ENCODE data around the gene XIRP2.

Gene XIRP2

GRCh38 chr2:167157523-167157922, 269.2 kb downstream of the XIRP2 start:
- no peak overlapping the region for H3K27ac Mint-ChIP-seq
- ATAC-seq = no peak
- H3K36me3 Mint-ChIP-seq = no peaks in the 10 kb centered on the region

GRCh38 chr2:167177196-167177595, 288.9 kb downstream of the XIRP2 start:
- no peaks in the 10 kb centered on the region for H3K36me3 Mint-ChIP-seq
- H3K9me3 Mint-ChIP-seq = peaks cover 14% of the 10 kb centered on the region
- no peak for ATAC-seq
- no peak overlapping the region for H3K4me3 Mint-ChIP-seq
- no peaks in the 10 kb centered on the region for H3K4me1 Mint-ChIP-seq
- H3K27ac Mint-ChIP-seq = no peak overlapping the region
- no peaks in the 10 kb centered on the region for H3K27me3 Mint-ChIP-seq

More at GRCh38 chr2:167157523-167157922, 269.2 kb downstream of the XIRP2 start:
- Mint-ChIP-seq H3K4me1 (no peaks in the 10 kb centered on the region), H3K9me3 (peaks cover 7% of the 10 kb centered on the region), H3K27me3 (no peaks in the 10 kb centered on the region), H3K4me3 (no peak overlapping the region)

- no peak overlapping the region for H3K4me3 Mint-ChIP-seq
- H3K9me3 Mint-ChIP-seq = no peaks in the 10 kb centered on the region
- H3K27ac Mint-ChIP-seq = no peak overlapping the region
- no peak for ATAC-seq
- H3K27me3 Mint-ChIP-seq = no peaks in the 10 kb centered on the region
- no peaks in the 10 kb centered on the region for H3K36me3 Mint-ChIP-seq
- H3K4me1 Mint-ChIP-seq = no peaks in the 10 kb centered on the region
Measured at GRCh38 chr2:167181134-167181533, 292.9 kb downstream of the XIRP2 start.

- Mint-ChIP-seq H3K27me3 (no peaks in the 10 kb centered on the region), H3K36me3 (no peaks in the 10 kb centered on the region), H3K9me3 (no peaks in the 10 kb centered on the region), H3K4me3 (no peak overlapping the region), H3K4me1 (no peaks in the 10 kb centered on the region), H3K27ac (no peak overlapping the region)
- ATAC-seq = no peak
Measured at GRCh38 chr2:167181688-167182087, 293.4 kb downstream of the XIRP2 start.

- Mint-ChIP-seq H3K4me1 (no peaks in the 10 kb centered on the region), H3K27me3 (no peaks in the 10 kb centered on the region), H3K36me3 (no peaks in the 10 kb centered on the region), H3K9me3 (no peaks in the 10 kb centered on the region), H3K4me3 (no peak overlapping the region), H3K27ac (no peak overlapping the region)
- no peak for ATAC-seq
Measured at GRCh38 chr2:167182403-167182802, 294.1 kb downstream of the XIRP2 start.

GRCh38 chr2:167183931-167184330, 295.7 kb downstream of the XIRP2 start:
- ATAC-seq = no peak
- Mint-ChIP-seq H3K27me3 (no peaks in the 10 kb centered on the region), H3K36me3 (no peaks in the 10 kb centered on the region), H3K4me3 (no peak overlapping the region), H3K9me3 (no peaks in the 10 kb centered on the region), H3K4me1 (no peaks in the 10 kb centered on the region), H3K27ac (no peak overlapping the region)

GRCh38 chr2:167186465-167186864, 298.2 kb downstream of the XIRP2 start:
- no peak for ATAC-seq
- H3K9me3 Mint-ChIP-seq = no peaks in the 10 kb centered on the region
- H3K4me1 Mint-ChIP-seq = no peaks in the 10 kb centered on the region
- no peak overlapping the region for H3K27ac Mint-ChIP-seq
- H3K4me3 Mint-ChIP-seq = no peak overlapping the region
- no peaks in the 10 kb centered on the region for H3K27me3 Mint-ChIP-seq
- H3K36me3 Mint-ChIP-seq = no peaks in the 10 kb centered on the region

- ATAC-seq = no peak
- Mint-ChIP-seq H3K27ac (no peak overlapping the region), H3K27me3 (no peaks in the 10 kb centered on the region), H3K4me1 (no peaks in the 10 kb centered on the region), H3K9me3 (no peaks in the 10 kb centered on the region), H3K36me3 (no peaks in the 10 kb centered on the region), H3K4me3 (no peak overlapping the region)
Measured at GRCh38 chr2:167187049-167187727, 298.9 kb downstream of the XIRP2 start.

GRCh38 chr2:167187978-167188967, 300.0 kb downstream of the XIRP2 start:
- H3K27me3 Mint-ChIP-seq = no peaks in the 10 kb centered on the region
- no peak for ATAC-seq
- no peak overlapping the region for H3K4me3 Mint-ChIP-seq
- H3K27ac Mint-ChIP-seq = no peak overlapping the region
- H3K4me1 Mint-ChIP-seq = no peaks in the 10 kb centered on the region
- H3K36me3 Mint-ChIP-seq = no peaks in the 10 kb centered on the region
- H3K9me3 Mint-ChIP-seq = no peaks in the 10 kb centered on the region

GRCh38 chr2:167190053-167190452, 301.8 kb downstream of the XIRP2 start:
- ATAC-seq = no peak
- Mint-ChIP-seq H3K27ac (no peak overlapping the region), H3K4me3 (no peak overlapping the region), H3K4me1 (no peaks in the 10 kb centered on the region), H3K36me3 (no peaks in the 10 kb centered on the region), H3K27me3 (no peaks in the 10 kb centered on the region), H3K9me3 (peaks cover 2% of the 10 kb centered on the region)

GRCh38 chr2:167191588-167191987, 303.3 kb downstream of the XIRP2 start:
- Mint-ChIP-seq H3K4me3 (no peak overlapping the region), H3K36me3 (no peaks in the 10 kb centered on the region), H3K4me1 (no peaks in the 10 kb centered on the region), H3K9me3 (peaks cover 2% of the 10 kb centered on the region), H3K27me3 (no peaks in the 10 kb centered on the region), H3K27ac (no peak overlapping the region)
- ATAC-seq = no peak

GRCh38 chr2:167192833-167193232, 304.6 kb downstream of the XIRP2 start:
- Mint-ChIP-seq H3K36me3 (no peaks in the 10 kb centered on the region), H3K27me3 (no peaks in the 10 kb centered on the region), H3K27ac (no peak overlapping the region), H3K4me3 (no peak overlapping the region), H3K9me3 (peaks cover 2% of the 10 kb centered on the region), H3K4me1 (no peaks in the 10 kb centered on the region)
- no peak for ATAC-seq

- H3K9me3 Mint-ChIP-seq = peaks cover 7% of the 10 kb centered on the region
- no peak overlapping the region for H3K4me3 Mint-ChIP-seq
- H3K27ac Mint-ChIP-seq = no peak overlapping the region
- H3K4me1 Mint-ChIP-seq = no peaks in the 10 kb centered on the region
- no peaks in the 10 kb centered on the region for H3K27me3 Mint-ChIP-seq
- no peaks in the 10 kb centered on the region for H3K36me3 Mint-ChIP-seq
- no peak for ATAC-seq
Measured at GRCh38 chr2:167196461-167197252, 308.4 kb downstream of the XIRP2 start.

GRCh38 chr2:167198009-167198408, 309.7 kb downstream of the XIRP2 start:
- no peaks in the 10 kb centered on the region for H3K27me3 Mint-ChIP-seq
- H3K9me3 Mint-ChIP-seq = peaks cover 7% of the 10 kb centered on the region
- H3K27ac Mint-ChIP-seq = no peak overlapping the region
- no peak overlapping the region for H3K4me3 Mint-ChIP-seq
- H3K36me3 Mint-ChIP-seq = no peaks in the 10 kb centered on the region
- no peak for ATAC-seq
- H3K4me1 Mint-ChIP-seq = no peaks in the 10 kb centered on the region

- H3K4me1 Mint-ChIP-seq = no peaks in the 10 kb centered on the region
- H3K27ac Mint-ChIP-seq = no peak overlapping the region
- no peak overlapping the region for H3K4me3 Mint-ChIP-seq
- H3K27me3 Mint-ChIP-seq = no peaks in the 10 kb centered on the region
- no peaks in the 10 kb centered on the region for H3K36me3 Mint-ChIP-seq
- H3K9me3 Mint-ChIP-seq = peaks cover 7% of the 10 kb centered on the region
- ATAC-seq = no peak
Measured at GRCh38 chr2:167198576-167198975, 310.3 kb downstream of the XIRP2 start.

Measured in stimulated activated memory B cell treated with anti-CD40 and anti-IgM and Interleukin-4, amounts not matched to agents 10 μg/mL and 1 μg/mL and 100 μg/mL, for 72 hours (primary cell).